HFF-Myc (cell line): ENCODE measurements around the gene ELOVL2.

Experiments used
- DNase-seq: peaks from one replicate; pipeline ENCODE4 v3.0.0-alpha.2; 2011; ENCODE audit warnings: low read depth; ENCODE audit errors: extremely low read depth
- H3K4me3 ChIP-seq: replicated peaks from 2 replicates; pipeline ENCODE4 v1.5.1; 2011; ENCODE audit warnings: low read depth, mild to moderate bottlenecking, control low read depth, low read length
- CTCF ChIP-seq: IDR thresholded peaks from 2 replicates; pipeline ENCODE4 v1.5.1; 2012; ENCODE audit warnings: mild to moderate bottlenecking, low read depth, low read length, control low read depth; ENCODE audit errors: missing control alignments

Gene ELOVL2

DNA sequence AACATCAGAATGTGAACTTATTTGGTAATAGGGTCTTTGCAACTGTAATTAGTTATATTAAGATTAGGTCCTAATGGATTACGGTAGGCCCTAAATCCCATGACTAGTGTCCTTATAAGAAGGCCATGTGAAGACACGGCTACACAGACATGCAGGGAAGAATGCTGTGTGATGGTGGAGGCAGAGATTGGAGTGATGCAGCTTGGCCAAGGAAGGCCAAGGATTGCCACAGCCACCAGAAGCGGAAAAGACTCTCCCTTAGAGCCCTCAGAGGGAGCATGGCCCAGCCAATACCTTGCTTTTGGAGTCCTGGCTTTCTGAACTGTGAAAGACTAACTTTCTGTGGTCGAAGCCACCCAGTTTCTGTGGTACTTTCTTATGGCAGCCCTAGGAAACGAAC lies 39.9 kb upstream of the ELOVL2 start:
- TF ChIP-seq CTCF, result no peak
- no peak overlapping the region for H3K4me3 ChIP-seq
- DNase-seq, result no peak

DNA sequence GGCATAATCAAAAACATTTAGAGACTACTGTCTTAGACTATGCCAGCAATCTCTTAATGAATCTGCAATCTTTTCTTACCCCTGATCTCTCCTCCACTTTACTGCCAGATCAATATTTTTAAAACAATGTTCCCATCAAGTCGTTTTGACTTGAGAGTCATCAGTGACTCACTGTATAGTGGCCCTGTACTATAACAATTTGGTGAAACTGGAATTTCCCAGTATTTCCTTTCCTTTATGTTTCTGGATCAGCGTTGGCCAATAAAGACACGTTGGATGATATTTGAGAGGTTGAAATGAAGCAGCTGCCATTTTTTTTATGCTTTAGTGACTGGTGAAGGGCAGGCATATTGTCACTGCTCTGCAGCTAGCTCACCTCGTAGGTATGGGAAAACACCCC lies 39.4 kb upstream of the ELOVL2 start:
- DNase-seq, result no peak
- no peak for TF ChIP-seq CTCF
- no peak overlapping the region for H3K4me3 ChIP-seq

- TF ChIP-seq CTCF, result no peak
- no peak for DNase-seq
- no peak overlapping the region for H3K4me3 ChIP-seq
Observed at GRCh38 chr6:11080296-11080695, 36.2 kb upstream of the ELOVL2 start.

DNA sequence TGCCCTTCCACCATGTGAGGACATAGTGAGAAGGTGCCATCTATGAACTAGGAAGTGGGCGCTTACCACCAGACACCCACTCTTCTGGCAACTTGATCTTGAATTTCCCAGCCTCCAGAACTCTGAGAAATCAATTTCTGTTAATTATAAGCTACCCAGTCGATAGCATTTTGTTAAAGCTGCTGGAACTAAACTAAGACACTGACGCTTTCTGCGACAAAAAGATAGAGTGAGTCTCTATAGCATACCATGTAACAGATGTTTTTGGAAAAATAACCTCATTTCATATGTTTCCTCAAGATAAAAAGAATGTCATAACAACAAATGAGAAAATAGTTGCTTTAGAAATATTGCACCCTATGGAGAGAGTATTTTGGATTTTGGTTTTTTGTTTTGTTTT lies 34.2 kb upstream of the ELOVL2 start:
- H3K4me3 ChIP-seq, result no peak overlapping the region
- no peak for TF ChIP-seq CTCF
- no peak for DNase-seq

DNA sequence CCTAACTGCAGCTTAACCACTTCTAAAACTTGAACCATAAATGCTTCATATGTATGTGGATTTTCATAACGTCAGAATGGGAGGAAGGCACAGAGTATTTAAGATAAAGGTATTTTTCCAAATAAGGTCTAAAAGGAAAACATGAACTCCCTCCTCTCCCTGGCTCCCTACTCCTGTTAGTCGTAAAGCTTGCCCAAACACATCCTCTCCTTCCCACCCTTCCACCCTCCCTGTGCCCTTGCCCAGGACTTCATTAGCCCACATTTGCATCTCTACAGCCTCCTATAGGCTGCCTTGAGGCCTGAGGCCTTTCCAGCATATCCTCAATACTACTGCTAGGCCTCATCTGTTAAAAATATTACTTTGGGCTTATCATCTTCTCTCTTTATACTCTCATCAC lies 32.4 kb upstream of the ELOVL2 start:
- H3K4me3 ChIP-seq, result no peak overlapping the region
- no peak for DNase-seq
- no peak for TF ChIP-seq CTCF

- no peak for TF ChIP-seq CTCF
- DNase-seq, result no peak
- H3K4me3 ChIP-seq, result no peak overlapping the region
Observed at GRCh38 chr6:11072101-11072500, 28.0 kb upstream of the ELOVL2 start.

DNA sequence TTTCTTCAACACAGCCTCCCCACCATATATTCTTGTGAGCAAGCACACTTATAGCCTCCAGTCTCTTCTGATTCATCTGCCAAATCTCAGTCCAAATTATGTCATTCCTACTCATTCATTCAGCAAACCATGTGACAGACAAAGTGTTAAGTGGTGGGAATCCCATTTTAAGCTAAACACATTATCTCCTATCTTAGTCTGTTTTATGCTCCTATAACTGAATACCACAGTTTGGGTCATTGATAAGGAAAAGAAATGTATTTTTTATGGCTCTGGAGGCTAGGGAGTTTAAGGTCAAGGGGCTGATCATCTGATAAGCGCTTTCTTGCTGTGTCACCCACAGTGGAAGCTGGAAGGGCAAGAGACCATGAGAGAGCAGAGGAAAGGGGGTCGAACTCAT lies 25.7 kb upstream of the ELOVL2 start:
- no peak overlapping the region for H3K4me3 ChIP-seq
- DNase-seq, result no peak
- TF ChIP-seq CTCF, result no peak
